SH-SY5Y (cell line): ENCODE results near the gene CSMD2.

ENCODE experiments used
- GATA2 ChIP-seq: IDR thresholded peaks from 2 replicates; pipeline ENCODE4 v1.6.1; 2011; ENCODE audit warnings: mild to moderate bottlenecking, low read depth, low read length
- GATA3 ChIP-seq: IDR thresholded peaks from 2 replicates; pipeline ENCODE4 v1.6.1; 2011; ENCODE audit warnings: low read depth, mild to moderate bottlenecking, low read length, moderate library complexity

GRCh38 chr1:33725556-33726160 is 439.4 kb downstream of the CSMD2 start:
- TF ChIP-seq GATA2, result no peak
- TF ChIP-seq GATA3, result no peak
